SK-N-DZ (cell line): ENCODE measurements around the gene IL1RN.
A peak's percentile ranks its signal among the peaks of the same experiment; 100 is the strongest.

Experiments
- DNase-seq: peaks from one replicate; pipeline ENCODE4 v3.0.0-alpha.2; 2015; ENCODE audit warnings: low spot score

Gene IL1RN

GRCh38 chr2:113127646-113128570, 510 bp downstream of the IL1RN start:
- DNase-seq, result no peak

GRCh38 chr2:113129519-113130078, 2.2 kb downstream of the IL1RN start:
- no peak for DNase-seq

GRCh38 chr2:113131352-113132185, 4.2 kb downstream of the IL1RN start:
- no peak for DNase-seq

- no peak for DNase-seq
Measured at GRCh38 chr2:113132414-113133021, 5.1 kb downstream of the IL1RN start.

GRCh38 chr2:113133704-113134598, 6.6 kb downstream of the IL1RN start:
- no peak for DNase-seq

- no peak for DNase-seq
Measured at GRCh38 chr2:113134717-113135116, 7.3 kb downstream of the IL1RN start.

- DNase-seq, result no peak
Measured at GRCh38 chr2:113135317-113135716, 7.9 kb downstream of the IL1RN start.

GRCh38 chr2:113136828-113137775, 9.7 kb downstream of the IL1RN start:
- peak; percentile 10 for DNase-seq

- no peak for DNase-seq
Measured at GRCh38 chr2:113137827-113138226, 10.4 kb downstream of the IL1RN start.

GRCh38 chr2:113138428-113139322, 11.3 kb downstream of the IL1RN start:
- peak; percentile 39 for DNase-seq

GRCh38 chr2:113141451-113141850, 14.1 kb downstream of the IL1RN start:
- DNase-seq, result no peak

GRCh38 chr2:113142290-113142689, 14.9 kb downstream of the IL1RN start:
- no peak for DNase-seq

GRCh38 chr2:113144259-113144658, 16.9 kb downstream of the IL1RN start:
- DNase-seq, result no peak

GRCh38 chr2:113148606-113149552, 21.5 kb downstream of the IL1RN start:
- no peak for DNase-seq

GRCh38 chr2:113149553-113150257, 22.3 kb downstream of the IL1RN start:
- DNase-seq, result no peak

- no peak for DNase-seq
Measured at GRCh38 chr2:113150258-113150601, 22.8 kb downstream of the IL1RN start.

- no peak for DNase-seq
Measured at GRCh38 chr2:113155331-113155730, 27.9 kb downstream of the IL1RN start.
